Stimulated activated CD4-positive, alpha-beta T cell treated with anti-CD3 and anti-CD28 coated beads, Interleukin-4, amount 100 ng/mL, for 4 hours (primary cell): ENCODE measurements around the gene ZNF804B.

ENCODE experiments used
- DNase-seq, 2 experiments: peaks; one replicate each; pipeline ENCODE4 v3.0.0-alpha.2; 2020

Gene ZNF804B

DNA sequence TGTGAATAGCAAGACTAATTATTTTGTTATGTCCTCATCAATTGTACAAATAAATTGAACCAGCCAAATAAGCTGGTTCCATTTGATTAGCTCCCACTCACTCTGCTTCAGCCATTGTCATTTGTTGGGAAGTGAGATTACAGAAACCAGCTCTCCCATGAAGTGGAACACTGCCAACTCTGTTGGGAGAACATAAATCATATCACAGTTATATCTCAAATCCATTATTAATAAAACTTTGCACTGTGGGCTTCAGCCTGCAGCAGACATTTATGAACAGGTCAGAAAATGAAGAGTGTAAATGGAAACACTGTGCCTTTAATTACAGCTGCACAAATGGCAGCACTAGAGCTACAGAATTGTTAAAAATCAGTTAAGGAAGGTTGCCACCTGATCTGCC lies 82.7 kb downstream of the ZNF804B start:
- DNase-seq, result no peak

DNA sequence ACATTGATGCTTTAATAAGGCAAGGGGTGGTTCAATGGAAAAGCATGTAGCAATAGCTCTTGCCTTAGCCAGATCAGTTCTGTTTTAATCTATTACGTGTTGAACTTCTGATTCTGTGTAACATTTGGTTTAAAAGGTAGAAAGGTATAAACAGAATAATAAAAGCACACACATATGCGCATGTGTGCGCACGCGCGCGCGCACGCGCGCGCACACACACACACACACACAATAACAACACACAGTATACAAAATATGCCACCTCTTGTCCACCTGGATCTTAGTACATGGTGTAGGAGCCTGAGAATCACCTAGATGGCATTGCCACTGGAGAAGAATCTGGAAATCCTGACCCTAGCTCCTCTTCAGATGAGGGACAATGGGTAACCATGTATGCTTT lies 85.6 kb downstream of the ZNF804B start:
- no peak for DNase-seq

DNA sequence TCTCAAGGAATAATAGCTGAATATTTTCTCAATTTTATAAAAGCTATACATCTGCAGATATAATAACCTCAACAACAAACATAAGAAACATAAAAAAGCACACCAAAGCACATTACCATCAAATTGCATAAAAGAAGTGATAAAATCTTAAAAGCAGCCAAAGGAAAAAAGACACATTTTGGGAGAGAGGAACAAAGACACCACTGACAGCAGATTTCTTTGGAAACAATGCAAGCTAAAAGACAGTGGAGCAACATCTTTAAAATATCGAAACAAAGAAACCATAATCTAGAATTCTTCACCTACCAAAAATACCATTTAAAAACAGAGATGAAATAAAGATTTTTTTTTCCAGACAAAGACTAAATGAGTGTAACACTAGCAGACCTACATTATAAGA lies 91.7 kb downstream of the ZNF804B start:
- DNase-seq, result no peak

DNA sequence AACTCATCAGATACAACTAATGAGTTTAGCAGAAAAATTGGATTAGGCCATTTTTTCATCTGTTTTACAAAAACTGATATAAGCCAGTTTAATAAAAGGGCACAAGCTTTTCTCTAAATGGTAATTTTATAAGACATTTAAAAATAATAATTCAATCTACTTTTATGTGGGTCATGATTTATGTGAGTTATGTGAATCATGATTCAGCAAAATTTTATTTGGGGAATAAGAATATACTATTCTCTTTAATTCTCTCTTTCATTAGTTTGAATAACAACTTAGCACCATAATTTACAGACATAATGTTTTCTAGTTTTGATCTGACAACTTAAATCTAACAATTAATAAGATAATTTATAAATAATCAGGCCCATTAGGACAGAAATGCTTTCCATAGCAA lies 99.8 kb downstream of the ZNF804B start:
- no peak for DNase-seq

DNA sequence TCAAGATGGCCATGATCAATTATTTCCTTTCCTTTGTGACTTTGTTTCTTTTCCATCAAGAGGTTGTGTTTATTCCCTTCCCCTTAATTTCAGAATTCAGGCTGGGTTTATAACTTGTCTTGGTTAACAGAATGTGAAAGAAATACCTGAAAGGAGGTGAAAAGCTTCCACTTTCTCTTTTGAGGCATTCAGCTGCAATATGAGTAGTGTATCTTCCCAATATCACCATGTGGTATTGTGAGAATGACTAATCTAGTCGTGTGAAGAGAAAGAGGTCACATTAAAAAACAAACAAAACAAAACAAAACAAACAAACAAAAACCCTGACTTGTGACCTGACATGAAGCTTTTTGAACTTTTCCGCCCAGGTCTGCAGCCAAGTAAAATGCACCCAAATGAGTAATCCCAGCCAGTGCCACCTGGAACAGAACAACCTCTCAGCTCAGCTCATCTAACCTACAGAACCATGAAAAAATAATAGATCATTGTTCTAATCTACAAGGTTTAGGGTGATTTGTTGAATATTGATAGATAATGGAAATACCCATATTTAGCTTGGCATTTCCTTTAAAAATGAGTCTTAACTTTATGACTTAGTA lies 106.9 kb downstream of the ZNF804B start:
- no peak for DNase-seq

DNA sequence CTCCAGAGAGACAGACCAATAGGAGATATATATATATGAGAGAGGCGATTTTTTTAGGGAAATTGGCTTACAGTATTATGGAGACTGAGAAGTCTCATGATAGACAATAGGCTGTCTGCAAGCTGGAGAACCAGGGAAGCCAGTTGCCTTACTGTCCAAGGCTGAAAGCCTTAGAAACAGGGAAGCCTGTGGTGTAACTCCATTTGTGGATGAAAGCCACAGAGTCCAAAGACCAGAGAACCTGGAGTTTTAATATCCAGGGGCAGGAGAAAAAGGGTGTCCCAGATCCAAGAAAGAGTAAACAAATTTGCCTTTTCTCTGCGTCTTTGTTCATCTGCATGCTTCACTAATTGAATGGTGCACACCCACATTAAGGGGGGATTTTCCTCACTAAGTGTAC lies 107.7 kb downstream of the ZNF804B start:
- no peak for DNase-seq

DNA sequence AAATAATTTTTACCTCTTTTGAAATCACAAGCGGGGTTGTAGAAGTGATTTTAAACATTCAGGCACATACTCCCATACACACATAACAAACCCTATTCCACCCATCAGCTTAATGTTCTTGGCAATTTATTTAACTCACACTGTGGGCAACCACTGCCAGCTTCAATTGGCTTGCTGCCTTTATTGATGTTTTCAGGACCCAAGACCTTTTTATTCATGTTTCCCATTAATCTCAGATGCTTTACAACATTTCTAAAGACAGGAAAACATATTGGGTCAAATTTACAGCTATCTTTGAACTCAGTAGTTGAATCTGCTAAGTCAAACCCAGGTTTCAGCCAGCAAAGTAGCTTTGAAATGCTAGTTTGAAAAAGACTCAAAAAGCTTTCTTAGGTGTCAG lies 109.0 kb downstream of the ZNF804B start:
- no peak for DNase-seq

DNA sequence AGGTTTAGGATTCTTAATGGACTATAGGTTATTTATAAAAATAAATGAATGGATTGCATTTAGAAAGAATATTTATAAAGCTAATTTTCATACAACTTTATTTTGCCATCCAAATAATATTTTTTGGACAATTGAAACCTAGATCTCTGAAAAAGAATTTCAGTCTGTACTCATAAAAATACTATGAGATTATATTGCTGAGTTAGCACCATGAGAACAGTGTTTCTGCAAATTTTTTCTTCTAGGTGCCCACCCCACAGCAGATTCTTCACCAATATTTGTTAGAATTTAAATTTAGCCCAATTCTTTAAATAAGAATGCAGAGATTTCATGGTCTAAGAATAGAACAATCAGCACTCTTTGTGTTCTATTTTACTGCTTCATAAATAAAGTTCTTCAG lies 121.6 kb downstream of the ZNF804B start:
- no peak for DNase-seq

DNA sequence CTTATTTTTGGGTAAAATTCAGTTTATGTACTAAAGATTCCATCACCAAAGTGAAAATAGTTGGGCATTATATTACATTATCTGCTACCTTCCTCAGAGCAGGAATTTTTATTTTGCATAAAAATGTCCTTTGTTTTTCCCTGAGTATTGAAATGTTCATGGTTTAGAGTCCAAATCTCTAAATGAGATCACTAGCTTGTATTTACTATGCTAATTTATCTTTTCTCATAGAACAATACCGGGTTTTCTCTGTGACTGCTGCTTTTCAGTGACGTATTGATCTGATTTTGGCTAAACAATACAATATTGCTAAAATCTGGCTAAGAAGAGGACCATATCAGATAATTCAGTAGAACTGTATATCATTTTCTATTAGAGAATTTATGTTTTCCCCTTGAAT lies 125.6 kb downstream of the ZNF804B start:
- no peak for DNase-seq

DNA sequence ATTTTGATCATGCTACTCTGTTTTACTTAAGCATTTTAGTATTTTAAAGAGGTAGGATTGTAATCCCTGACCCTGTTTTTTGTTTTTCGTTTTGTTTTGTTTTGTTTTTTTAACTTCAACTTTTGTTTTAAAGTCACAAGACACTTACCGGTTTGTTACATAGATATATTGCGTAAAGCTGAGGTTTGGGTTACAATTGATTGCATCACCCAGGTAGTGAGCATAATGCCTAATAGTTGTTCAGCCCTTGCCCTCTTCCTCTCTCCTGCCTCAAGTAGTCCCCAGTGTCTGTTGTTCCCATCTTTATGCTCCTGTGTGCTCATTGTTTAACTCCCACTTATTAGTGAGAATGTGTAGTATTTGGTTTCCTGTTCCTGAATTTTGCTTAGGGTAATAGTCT lies 129.2 kb downstream of the ZNF804B start:
- DNase-seq, result no peak

DNA sequence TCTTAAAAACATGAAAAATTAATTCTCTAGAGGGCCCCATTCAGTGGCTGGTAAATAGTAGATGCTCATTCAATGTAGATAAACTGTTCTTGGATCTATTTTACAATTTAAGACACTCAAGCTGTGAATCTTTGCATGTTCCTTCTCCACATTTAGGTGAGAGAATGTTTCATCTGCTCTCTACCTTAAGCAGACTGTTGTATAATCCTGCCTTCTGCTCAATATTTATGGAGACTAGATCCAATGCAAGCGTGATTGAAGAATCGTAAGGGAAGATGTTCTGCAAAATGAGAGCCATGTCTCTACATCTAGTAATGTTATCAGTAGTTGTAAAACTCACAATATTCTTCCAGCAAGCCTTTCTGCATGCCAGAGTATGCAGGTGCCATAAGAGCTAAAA lies 151.0 kb downstream of the ZNF804B start:
- DNase-seq, result no peak

DNA sequence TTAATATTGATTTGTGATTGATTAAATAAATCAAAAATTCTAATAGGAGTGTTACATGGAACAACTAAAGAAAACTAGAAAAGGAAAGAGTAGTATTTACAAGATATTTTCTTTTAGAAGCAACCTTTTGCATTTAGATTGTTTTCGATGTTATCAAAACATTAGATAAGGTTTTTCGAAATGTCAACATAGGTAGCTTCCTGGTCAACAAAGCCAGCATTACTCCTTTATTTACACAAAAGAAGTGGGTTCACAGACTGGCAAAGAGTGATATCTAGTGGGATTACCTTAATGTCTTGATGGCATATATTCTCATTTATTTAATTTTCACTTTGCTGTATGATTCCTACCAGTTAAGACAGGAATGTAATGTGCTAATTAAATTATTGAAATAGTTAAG lies 153.4 kb downstream of the ZNF804B start:
- no peak for DNase-seq

DNA sequence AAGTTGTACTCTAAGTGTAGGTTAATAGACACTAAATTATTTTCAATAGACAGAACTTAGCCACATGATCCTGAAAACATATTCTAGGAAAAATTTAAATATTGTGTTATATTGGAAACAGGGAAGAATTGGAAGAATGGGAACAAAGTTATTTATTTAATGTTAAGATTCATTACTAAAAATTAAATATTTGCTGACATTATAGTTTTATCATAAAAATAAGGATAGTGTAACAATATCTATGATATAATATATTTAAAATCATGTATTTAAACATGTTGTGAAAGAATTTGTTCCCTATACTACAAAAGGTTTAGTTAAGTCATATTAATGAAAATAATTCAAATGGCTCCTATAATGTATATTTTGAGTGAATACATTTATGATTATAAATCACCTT lies 156.1 kb downstream of the ZNF804B start:
- DNase-seq, result no peak

DNA sequence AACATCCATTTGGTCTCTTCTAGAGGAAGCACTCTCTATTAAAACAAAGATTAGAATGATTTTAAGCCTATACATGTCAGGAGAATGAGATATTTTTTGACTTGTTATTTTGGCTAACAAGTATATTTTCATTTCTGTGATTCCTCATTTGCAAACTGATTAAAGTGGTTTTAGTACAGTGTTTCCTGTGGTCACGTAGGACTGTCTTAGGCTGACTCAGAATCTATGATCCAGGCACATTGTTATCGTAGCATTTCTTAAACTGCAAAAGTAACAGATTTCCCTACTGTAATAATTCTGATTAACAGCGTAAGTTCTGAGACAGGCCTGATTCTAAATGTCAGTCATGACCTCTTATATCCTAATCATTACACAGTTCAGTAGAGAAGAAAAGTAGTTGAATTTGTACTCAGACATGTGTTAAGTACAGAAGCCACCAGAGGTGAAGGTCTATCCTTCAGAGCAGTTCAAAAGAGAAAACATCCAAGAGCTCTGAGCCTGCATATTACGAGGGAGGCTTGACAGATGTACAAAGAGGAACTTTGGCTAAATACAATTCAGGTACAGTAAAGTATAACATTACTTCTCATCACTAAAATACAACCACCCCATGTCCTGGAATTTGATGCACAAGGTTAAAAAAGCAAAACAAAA lies 160.1 kb downstream of the ZNF804B start:
- no peak for DNase-seq

DNA sequence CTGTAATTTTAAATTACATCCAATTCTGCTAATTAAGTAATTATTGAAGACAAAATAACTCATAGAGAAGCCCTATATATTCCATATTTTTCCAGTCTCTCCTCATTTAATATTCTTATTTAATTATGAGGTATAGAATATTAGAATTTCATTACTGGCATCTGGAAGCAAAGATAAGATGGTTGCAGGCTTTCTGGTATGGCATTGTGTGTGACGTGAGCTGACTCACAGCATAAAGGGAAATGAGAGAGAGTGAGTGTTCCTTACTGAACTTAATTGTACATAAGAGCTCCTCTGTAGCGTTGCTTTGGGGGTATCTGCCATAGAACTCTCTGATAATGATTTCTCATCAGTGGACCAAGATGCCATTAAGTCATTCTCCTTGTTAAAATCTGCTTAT lies 163.4 kb downstream of the ZNF804B start:
- DNase-seq, result no peak

DNA sequence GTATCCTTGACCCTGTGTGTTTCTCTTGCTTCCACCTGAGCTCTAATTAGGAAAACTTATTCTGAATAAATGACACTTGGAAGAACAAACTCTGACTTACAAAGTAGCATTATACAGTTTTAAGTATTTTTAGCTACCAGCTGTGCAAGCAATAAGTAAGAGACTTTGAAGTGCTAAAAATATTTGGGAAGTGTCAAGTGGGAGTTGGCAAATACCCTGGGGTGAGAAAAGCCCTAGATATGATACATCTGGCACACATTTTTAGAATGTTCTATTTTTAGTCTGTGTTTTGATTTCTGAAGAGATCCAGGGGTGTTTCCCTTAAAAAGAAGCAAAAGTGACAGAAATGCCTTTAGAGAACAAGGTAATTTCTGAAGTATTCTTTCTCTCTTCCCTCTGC lies 168.8 kb downstream of the ZNF804B start:
- no peak for DNase-seq

DNA sequence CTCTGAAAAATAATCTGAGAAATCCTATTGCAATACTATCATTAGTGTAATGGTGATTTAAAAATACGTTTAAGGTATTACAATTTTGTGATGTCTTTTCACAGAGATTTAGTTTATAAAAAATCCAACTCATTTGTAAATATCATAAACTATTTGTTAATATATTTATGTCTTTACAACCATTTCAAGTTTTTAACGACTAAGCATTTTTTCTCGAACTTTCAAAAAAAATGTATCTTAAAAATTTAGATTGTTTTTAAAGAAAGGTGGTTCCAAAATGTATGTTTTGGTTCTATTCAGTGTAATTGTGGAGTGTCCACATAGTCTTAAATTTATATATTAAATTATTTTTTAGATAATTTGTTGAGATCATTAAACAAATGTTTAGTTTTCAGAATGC lies 170.2 kb downstream of the ZNF804B start:
- no peak for DNase-seq

DNA sequence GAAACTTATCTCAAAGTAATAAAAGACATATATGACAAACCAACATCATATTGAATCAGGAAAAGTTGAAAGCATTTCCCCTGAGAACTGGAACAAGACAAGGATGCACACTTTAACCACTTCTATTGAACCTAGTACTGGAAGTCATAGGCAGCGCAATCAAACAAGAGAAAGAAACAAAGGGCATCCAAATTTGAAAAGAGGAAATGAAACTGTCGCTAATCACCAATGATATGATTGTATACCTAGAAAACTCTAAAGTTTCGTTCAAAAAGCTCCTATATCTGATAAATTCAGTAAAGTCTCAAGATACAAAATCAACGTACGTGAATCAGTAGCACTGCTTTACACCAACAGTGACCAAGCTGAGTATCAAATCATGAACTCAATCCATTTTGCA lies 173.8 kb downstream of the ZNF804B start:
- no peak for DNase-seq

DNA sequence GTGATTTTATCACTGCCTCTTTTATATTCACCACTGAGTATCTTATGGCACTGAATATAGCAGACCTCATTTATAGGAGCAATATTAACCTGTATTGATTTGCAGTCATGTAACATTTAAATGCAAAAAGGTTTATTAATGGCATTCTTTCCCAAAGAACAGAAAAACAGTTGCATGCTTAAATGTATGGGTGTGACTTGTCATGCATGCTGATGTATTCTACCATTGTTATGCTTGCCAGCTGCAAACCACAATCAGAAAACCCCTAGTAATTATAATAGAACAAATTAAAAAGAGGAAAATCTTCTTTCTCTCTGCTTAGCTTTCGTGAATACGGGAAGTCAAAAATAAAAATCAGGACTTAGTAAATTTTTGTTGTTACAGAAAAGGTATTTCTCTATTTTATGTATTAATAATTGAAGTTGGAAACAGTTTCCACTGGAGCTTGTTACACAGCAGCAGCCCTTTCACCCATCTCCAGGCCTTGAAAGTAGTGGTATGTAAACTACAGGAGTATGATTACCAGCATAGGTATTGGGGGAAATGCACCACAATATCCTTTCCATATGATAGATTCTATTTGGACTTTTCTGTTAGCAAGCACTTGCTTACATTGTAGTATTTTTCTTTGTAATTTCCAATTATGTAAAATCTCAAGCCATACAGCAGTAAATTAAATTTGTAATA lies 183.5 kb downstream of the ZNF804B start:
- no peak for DNase-seq

DNA sequence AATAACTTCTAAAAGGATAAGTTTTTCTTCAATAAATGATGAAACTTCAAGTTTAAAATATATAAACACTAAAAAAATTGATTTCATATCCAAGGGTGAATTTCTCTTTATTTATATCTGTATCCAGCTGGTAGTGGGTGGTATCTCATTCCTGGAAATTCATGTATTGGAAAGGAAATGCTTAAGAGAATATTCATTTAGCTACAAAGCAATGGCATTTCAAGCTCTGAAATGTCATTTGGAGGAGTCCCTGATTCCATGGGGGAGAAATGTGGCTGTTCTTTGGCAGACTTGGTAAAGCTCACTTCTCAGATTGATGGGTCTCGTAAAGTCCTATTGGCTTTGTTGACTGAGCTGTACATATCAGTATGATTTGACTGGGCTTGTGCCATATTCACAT lies 192.3 kb downstream of the ZNF804B start:
- no peak for DNase-seq

DNA sequence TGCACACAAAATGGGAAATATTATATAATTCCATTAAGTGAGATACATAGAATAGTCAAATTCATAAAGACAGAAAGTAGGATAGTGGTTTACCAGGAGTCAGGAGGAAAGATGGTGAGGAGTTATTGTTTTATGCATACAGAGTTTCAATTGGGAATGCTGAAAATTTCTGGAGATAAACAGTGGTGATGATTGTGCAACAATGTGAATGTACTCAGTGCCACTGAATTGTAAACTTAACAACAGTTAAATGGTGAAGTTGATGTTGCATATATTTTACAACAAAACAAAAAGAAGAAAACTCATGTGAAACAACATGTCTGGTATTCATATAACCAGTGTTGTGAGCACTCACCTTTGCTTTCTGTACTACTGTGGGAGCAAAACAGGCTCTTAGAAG lies 204.9 kb downstream of the ZNF804B start:
- DNase-seq, result no peak

DNA sequence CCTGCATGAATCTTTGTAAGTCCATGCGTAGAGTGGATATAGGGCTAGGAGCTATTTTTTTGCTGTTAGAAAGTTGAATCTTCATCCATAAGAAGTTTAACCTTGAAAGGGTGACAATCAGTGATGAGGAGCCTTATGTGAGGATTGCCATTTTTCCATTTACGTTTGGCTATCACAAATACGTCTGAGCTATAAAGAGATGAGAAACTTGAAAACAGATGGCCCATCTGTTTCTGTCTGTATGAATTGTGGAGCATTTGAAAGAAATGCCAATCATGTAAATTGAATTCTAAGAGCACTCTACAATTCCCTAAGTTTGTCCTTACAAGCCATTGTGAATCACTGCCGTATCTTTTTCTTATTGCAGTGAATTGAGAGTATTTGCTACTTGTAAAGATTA lies 205.9 kb downstream of the ZNF804B start:
- DNase-seq, result no peak

DNA sequence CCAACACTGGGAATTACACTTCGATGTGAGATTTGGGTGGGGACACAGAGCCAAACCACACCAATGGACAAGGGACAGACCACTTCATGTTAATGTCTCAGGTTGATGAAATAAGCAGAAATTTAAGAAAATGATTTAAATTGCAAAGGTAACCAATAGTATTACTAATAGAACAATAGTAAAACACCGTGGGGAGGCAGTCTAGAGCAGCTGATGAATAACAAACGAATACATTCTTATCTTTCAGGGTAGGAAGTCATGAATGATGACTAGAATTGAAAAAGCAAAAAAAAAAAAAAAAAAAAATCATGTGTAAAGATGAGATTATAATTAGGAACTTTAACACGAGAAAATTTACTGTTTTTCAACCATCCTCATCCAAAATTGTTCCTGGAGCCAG lies 207.9 kb downstream of the ZNF804B start:
- no peak for DNase-seq

DNA sequence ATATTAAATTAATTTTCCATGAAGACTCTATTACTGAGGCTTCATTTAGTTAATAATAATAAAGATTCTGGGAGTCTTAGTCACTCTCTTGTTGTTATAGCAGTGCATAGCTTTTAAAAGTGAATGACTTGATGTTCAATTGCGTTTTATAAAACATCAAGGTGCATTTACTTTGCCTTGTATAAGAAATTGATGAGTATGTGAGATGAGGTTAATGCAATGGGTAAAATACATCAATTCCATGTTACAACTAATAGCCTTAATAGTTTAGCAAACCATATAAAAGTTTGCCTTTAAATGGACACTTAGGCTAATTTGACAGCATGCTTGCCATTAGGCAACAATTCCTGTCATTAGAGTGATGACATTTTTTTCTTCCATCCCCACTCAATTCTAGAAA lies 209.7 kb downstream of the ZNF804B start:
- DNase-seq, result no peak

DNA sequence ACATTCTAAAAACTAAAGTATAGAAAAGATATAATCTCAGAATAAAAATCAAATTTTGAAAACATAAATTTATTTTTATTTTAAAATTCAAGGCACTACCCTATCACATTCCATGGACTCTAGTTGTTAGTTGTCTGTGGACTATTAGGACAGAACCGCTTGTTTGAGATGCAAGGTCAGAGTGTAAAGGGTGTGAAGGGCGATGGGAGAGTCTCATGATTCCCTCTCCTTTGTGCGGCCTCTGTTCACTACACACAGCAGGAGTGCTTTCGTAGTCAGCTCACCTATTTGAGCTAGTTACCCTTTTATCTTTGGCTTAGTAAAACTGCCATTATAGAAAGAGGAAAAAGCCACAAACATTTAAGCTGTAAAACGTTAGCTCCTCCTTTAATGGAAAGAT lies 225.8 kb downstream of the ZNF804B start:
- DNase-seq, result no peak
